PFSK-1 (cell line): Measurements from ENCODE around the gene PFN2.

ENCODE experiments used
- POLR2AphosphoS5 ChIP-seq: IDR thresholded peaks from 2 replicates; pipeline ENCODE4 v1.6.1; 2012; ENCODE audit warnings: low read depth, mild to moderate bottlenecking, control low read depth, low read length, moderate library complexity
- SIN3A ChIP-seq: IDR thresholded peaks from 2 replicates; pipeline ENCODE4 v1.6.1; 2012; ENCODE audit warnings: mild to moderate bottlenecking, low read length, moderate library complexity, borderline replicate concordance; ENCODE audit not compliant: insufficient read depth

- no peak for TF ChIP-seq POLR2AphosphoS5
- TF ChIP-seq SIN3A, result no peak
Observed at GRCh38 chr3:149947231-149947630, 23.5 kb downstream of the PFN2 start.
